ENCODE data around the gene AP4S1.
"Not testable (repeated sequence)": the region's sequence is repeated elsewhere in the genome, so short reads cannot be mapped to it uniquely, and the experiment has no call there.

AP4S1 gene

GRCh38 chr14:31090883-31091764, 65.7 kb downstream of the AP4S1 start:
- no peak for DNase-seq

GRCh38 chr14:31092160-31092708, 66.8 kb downstream of the AP4S1 start:
- no peak for DNase-seq

GRCh38 chr14:31093884-31094839, 68.7 kb downstream of the AP4S1 start:
- DNase-seq, result not testable (repeated sequence)

DNA sequence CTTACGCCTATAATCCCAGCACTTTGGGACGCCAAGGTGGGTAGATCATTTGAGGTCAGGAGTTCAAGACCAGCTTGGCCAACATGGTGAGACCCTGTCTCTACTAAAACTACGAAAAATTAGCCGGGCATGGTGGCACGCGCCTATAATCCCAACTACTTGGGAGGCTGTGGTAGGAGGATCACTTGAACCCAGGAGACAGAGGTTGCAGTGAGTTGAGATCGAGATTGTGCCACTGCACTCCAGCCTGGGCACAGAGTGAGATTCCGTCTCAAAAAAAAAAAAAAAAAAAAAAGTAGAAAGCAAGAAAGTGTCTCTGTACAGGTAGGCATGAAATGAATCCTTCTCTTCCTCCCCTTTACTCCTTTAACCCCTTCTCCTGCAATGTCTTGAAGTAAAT, 70.4 kb downstream of the AP4S1 start:
- DNase-seq, result not testable (repeated sequence)

GRCh38 chr14:31096255-31096654, 70.8 kb downstream of the AP4S1 start:
- no peak for DNase-seq

DNA sequence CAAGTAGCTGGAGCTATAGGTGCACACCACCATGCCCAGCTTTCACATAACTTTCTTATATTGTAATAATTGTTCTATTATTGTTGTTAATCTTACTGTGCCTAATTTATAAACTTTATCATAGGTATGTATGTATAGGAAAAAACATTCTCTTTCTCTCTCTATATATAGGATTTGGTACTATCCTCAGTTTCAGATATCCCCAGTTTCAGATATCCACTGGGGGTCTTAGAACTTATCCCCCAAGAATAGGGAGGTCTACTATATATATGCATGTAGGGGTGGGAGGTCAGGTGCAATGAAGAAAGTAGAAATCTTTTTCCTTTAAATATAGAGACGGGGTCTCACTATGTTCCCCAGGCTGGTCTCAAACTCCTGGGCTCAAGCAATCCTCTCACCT, 71.6 kb downstream of the AP4S1 start:
- DNase-seq, result no peak

DNA sequence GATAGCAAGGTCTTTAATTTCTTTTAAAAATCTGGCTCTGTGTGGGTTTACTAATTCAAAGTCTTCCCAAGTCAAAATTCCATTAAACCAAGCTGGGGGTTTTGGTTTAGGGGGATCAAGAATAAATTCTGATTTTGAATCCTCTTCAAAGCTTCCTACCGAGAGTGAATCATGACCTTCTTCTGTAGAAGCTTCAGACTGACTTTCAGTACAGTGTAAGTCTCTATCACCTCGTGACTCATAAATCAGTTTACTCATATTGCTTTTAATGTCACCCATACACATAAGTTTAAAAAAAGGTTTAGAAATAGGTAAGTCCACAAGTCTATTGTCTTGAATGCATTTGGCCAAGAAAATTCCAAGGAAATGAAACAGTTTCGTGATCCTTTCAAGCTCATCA, 81.3 kb downstream of the AP4S1 start:
- no peak for DNase-seq

DNA sequence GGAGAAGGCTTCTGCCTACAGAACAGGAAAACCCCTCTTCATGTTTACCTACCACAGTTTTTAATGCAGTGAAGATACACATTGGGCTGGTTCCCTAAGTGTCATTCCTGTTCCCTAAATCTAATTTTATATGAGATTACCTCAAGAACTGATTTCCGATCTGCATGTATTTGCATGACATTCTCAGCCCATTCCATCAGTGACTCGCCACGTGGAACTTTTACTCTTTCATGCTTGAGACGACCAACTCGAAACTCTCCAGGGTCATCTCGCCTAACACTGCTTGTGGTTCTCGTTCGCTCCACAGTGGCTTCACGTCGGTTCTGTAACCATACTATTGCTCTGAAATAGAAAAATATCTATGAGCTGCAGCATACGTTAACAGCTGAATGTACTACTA, 83.8 kb downstream of the AP4S1 start:
- DNase-seq, result no peak

GRCh38 chr14:31110872-31111271, 85.4 kb downstream of the AP4S1 start:
- no peak for DNase-seq

DNA sequence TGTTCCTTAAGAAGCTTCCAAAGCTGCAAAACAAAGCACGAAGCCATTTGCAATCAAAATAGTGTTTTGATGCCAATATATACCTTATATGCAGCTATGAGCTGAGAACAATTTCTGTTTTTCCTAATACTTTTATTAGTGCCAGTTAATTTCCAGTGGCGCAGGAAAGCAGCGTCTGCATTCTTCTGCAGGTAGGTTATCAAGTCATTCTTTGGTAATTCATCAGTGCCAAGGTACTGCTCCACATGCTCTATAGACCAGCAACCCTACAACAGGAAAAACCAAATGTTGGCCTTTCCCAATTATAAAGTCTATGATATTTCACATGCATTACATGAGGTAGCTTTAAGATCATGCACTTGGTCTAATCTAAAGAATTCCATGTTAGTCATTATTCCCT, 88.3 kb downstream of the AP4S1 start:
- no peak for DNase-seq

- DNase-seq, result no peak
Observed at GRCh38 chr14:31118892-31119291, 93.4 kb downstream of the AP4S1 start.

GRCh38 chr14:31122098-31122611, 96.7 kb downstream of the AP4S1 start:
- DNase-seq, result no peak

DNA sequence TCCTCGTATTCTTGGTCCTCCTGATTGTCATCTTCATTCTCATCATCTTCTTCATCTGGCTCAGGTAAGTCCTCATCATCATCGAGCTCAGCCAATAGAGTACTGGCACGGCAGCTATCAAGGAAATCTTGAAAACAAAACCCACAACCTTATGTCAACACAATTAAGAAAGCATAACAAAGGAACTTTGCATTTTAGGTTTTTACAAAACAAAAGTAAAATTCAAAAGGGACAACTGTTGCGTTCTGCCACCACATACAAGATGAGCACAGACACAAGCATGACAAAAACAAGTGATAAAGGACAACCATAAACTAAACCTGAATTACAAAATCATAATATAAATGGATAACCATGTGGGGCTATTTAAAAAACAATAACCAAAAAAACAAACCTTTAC, 97.5 kb downstream of the AP4S1 start:
- no peak for DNase-seq

DNA sequence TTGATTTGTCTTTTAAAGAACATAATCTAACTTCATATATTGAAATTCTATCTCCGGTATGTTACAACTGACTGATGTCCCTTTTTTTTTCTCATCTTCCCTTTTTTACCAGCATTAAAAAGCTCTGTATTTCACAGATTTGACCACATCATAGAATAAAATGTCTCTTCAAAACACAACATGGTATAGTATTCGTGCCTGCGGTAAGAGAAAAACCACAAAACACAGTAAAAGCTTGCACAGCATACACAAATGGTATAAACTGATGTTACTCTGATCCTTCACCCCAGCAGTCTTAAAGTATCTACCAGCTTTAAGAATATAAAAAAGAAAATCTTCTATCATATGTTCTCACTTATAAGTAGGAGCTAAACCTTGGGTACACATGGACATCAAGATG, 98.7 kb downstream of the AP4S1 start:
- peak; percentile 20 for DNase-seq

GRCh38 chr14:31125231-31125630, 99.8 kb downstream of the AP4S1 start:
- DNase-seq, result no peak

DNA sequence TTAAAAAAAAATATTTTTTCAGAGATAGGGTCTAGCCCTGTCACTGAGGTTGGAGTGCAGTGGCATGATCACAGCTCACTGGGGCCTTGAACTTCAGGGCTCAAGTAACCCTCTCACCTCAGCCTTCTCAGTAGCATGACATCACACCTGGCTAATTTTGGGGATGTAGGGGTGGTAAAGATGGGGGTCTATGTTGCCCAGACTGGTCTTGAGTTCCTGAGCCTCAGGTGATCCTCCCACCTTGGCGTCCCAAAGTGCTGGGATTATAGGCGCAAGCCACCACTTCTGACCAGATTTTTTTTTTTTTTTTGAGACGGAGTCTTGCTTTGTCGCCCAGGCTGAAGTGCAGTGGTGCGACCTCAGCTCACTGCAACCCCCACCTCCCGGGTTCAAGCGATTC, 101.2 kb downstream of the AP4S1 start:
- no peak for DNase-seq

DNA sequence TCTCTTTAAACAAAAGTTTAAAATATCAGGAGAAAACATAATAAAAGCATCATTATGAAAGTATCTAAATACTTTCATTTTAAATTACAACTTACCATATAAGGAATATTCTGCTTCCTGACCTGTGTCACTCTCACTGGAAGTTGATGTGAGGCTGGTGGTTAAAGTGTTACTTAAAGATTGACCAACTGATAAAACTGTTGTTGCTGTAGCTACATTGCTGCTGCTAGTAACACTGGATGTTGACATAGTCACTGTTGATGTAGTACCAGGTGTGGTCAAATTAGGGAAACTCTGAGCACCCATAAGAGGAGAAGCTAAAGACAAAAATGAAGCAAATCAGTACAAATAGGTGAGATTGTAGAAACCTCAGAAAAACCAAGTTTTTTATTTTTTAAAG, 102.2 kb downstream of the AP4S1 start:
- peak; percentile 26 for DNase-seq

- DNase-seq, result no peak
Observed at GRCh38 chr14:31128601-31129526, 103.4 kb downstream of the AP4S1 start.

DNA sequence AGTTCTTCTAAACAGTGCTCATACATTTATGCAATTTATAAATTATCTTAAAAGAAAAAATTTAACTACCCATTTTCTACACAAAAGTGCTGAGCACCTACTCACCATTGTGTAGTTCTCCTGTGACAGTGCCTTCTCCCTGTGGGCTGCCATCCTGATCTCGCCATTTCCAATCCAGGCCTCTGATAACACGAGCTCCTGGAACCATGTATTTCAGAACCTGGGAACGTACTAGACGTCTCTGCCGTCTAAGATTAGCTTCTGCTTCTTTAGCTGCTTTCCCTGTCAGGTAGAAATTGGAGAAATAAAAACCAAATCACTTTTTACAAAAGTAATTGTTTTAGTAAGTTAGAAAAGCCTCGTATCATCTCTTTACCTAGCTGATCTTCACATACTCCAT, 107.7 kb downstream of the AP4S1 start:
- no peak for DNase-seq

DNA sequence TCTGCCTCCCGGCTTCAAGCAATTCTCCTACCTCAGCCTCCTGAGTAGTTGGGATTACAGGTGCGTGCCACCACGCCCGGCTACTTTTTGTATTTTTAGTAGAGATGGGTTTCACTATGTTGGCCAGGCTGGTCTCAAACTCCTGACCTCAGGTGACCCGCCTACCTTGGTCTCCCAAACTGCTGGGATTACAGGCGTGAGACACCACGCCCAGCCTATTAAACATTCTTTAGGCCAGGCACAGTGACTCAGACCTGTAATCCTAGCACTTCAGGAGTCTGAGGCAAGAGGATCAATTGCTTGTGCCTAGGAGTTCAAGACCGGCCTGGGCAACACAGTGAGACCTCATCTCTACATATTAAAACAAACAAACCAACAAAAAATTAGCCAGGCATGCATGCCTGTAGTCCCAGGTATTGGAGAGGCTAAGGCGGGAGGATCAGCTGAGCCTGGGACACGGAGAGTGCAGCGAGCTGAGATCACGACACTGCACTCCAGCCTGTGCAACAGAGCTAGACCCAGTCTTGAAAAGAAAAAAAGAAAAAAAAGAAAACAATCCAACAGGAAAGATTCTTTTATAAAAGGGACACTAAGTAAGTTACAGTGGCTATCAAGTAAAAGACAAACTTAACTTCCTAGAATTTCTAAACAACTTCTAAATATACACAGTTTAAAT, 111.9 kb downstream of the AP4S1 start:
- DNase-seq, result no peak

DNA sequence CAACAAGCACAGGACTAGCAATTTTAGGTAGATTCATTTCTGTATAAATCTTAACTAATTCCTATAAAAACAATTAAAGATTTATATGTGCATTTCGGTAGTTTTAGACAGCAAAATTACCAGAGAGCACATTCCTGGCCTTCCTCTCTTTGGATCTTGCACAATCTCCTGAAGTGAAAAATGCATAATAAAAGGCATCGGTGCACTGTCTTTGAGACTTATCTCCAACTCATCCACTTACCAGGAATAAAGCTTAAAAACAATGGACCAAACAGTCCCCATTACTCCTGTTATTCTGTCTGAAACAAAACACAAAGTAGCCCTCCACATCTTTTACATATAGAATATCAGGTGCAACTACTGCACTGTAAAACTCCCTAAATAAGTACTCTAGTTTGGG, 112.9 kb downstream of the AP4S1 start:
- no peak for DNase-seq

Data from activated gamma-delta T cell treated with Interleukin-2 at 50 U/mL for 16 hours (primary cell).